Smooth muscle cell (in vitro differentiated cells): ENCODE measurements around the gene GFRAL. TPM values are rescaled to one million over a fixed set of nuclear protein-coding genes. Genes with fewer than 3 reads are reported as not detected.

Experiments
- DNase-seq: peaks from one replicate; lab custom pipeline; 2025; ENCODE audit not compliant: unreplicated experiment; lab: John Stamatoyannopoulos, UW
- H2AFZ ChIP-seq: fragments of 200-600 bp; sonication (generic); 2 replicates; pipeline ENCODE4 v1.6.0; 2016; ENCODE audit warnings: antibody characterized with exemption, low read depth, mild to moderate bottlenecking
- H3F3A ChIP-seq: fragments of 200-600 bp; sonication (generic); 2 replicates; pipeline ENCODE4 v1.6.0; 2017; ENCODE audit warnings: antibody characterized with exemption, low read depth
- H3K27ac ChIP-seq: fragments of 200-600 bp; sonication (generic); 2 replicates; pipeline ENCODE4 v1.5.1; 2016; ENCODE audit warnings: low read depth, mild to moderate bottlenecking
- H3K27me3 ChIP-seq: fragments of 200-600 bp; sonication (generic); 2 replicates; pipeline ENCODE4 v1.6.1; 2016; ENCODE audit warnings: low read depth, mild to moderate bottlenecking
- H3K36me3 ChIP-seq: fragments of 200-600 bp; sonication (generic); 2 replicates; pipeline ENCODE4 v1.5.1; 2016; ENCODE audit warnings: low read depth
- H3K4me1 ChIP-seq: fragments of 200-600 bp; sonication (generic); 2 replicates; pipeline ENCODE4 v1.5.1; 2016; ENCODE audit warnings: low read depth
- H3K4me2 ChIP-seq: fragments of 200-600 bp; sonication (generic); 2 replicates; pipeline ENCODE4 v1.6.0; 2016; ENCODE audit warnings: mild to moderate bottlenecking
- H3K4me3 ChIP-seq: fragments of 200-600 bp; sonication (generic); 2 replicates; pipeline ENCODE4 v1.5.1; 2016; ENCODE audit warnings: mild to moderate bottlenecking
- H3K79me2 ChIP-seq: fragments of 200-600 bp; sonication (generic); 2 replicates; pipeline ENCODE4 v1.6.0; 2016; ENCODE audit warnings: low read depth, mild to moderate bottlenecking
- H3K9ac ChIP-seq: fragments of 200-600 bp; sonication (generic); 2 replicates; pipeline ENCODE4 v1.6.0; 2016; ENCODE audit warnings: low read depth
- H3K9me3 ChIP-seq: fragments of 200-600 bp; sonication (generic); replicated peaks from 2 replicates; pipeline ENCODE4 v1.5.1; 2016; ENCODE audit warnings: low read depth
- H4K20me1 ChIP-seq: fragments of 200-600 bp; sonication (generic); 2 replicates; pipeline ENCODE4 v1.6.0; 2016; ENCODE audit warnings: low read depth
- WGBS: methylation state at CpG from one replicate; pipeline ENCODE4 v1.1.7; 2016; ENCODE audit warnings: low lambda C conversion rate; 5-methylcytosine and 5-hydroxymethylcytosine counted together
- polyA plus RNA-seq: library from polyadenylated mRNA; unstranded; fragments of >200 nt; fragmentation: Nextera tagmentation; extraction: Ambion mirVana; gene quantifications from 2 replicates; pipeline ENCODE4 v1.2.1, GENCODE V29; 2016
- total RNA-seq: library from RNA; depleted of rRNA; stranded (reverse); fragments of >200 nt; gene quantifications from 2 replicates; pipeline ENCODE4 v1.2.3, GENCODE V29; 2014
- TF ChIP-seq, protein P1 (sequence below): fragments of 200-600 bp; sonication (generic); IDR thresholded peaks from 2 replicates; pipeline ENCODE4 v1.5.1; 2017; ENCODE audit warnings: borderline replicate concordance, mild to moderate bottlenecking, antibody characterized with exemption; ENCODE audit not compliant: insufficient read depth, poor library complexity, severe bottlenecking

Gene GFRAL
- total and polyA plus RNA-seq, 2 experiments from 2014 or later, result not detected

DNA sequence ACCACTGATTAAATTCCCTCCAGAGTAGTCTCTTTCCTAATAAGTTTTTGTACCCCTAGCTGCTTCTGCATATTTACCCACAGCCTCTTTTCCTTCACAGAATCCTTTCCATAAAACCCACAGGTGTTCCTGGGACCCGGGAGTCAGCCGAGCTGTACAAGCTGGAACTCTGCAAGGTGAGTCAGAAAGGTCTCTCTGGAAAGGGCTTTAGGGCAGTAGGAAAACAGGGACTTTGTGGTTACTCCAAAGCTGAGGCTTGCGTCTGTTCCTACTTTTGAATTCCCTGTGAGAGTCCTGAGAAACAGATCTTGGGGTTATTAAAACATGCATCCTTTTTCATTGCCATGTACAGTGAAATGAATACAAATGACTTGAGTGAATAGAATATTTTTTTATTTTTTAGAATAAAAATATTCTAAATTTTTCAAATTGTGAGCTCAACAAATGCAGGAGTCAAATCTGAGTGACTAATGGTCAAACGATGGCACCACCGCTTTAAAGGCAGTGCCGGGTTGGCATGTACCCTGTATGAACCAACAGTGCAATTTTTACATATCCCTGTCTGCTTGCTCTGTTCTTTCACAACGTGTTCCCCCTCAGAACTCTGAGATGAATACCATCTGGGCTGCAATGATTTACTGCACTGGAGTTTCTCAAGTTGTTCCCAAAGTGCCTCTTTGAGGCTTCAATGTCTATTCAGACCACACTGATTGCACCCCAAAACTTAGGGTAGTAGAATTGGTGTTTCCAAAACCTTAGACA lies 78.4 kb downstream of the GFRAL start:
- Histone ChIP-seq H3K27ac (no peak overlapping the region), H3K36me3 (no peaks in the 10 kb centered on the region), H3K4me3 (no peak overlapping the region), H4K20me1 (no peaks in the 10 kb centered on the region), H3K9ac (no peak overlapping the region), H2AFZ (no peak overlapping the region), H3F3A (no peaks in the 10 kb centered on the region), H3K27me3 (no peaks in the 10 kb centered on the region), H3K9me3 (no peaks in the 10 kb centered on the region), H3K4me2 (no peak overlapping the region), H3K79me2 (no peaks in the 10 kb centered on the region), H3K4me1 (peaks cover 3% of the 10 kb centered on the region)
- 75% methylated on average over 7 of the region's 7 CpGs for WGBS
- no peak for DNase-seq
- TF ChIP-seq, protein P1, sequence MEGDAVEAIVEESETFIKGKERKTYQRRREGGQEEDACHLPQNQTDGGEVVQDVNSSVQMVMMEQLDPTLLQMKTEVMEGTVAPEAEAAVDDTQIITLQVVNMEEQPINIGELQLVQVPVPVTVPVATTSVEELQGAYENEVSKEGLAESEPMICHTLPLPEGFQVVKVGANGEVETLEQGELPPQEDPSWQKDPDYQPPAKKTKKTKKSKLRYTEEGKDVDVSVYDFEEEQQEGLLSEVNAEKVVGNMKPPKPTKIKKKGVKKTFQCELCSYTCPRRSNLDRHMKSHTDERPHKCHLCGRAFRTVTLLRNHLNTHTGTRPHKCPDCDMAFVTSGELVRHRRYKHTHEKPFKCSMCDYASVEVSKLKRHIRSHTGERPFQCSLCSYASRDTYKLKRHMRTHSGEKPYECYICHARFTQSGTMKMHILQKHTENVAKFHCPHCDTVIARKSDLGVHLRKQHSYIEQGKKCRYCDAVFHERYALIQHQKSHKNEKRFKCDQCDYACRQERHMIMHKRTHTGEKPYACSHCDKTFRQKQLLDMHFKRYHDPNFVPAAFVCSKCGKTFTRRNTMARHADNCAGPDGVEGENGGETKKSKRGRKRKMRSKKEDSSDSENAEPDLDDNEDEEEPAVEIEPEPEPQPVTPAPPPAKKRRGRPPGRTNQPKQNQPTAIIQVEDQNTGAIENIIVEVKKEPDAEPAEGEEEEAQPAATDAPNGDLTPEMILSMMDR, result no peak

DNA sequence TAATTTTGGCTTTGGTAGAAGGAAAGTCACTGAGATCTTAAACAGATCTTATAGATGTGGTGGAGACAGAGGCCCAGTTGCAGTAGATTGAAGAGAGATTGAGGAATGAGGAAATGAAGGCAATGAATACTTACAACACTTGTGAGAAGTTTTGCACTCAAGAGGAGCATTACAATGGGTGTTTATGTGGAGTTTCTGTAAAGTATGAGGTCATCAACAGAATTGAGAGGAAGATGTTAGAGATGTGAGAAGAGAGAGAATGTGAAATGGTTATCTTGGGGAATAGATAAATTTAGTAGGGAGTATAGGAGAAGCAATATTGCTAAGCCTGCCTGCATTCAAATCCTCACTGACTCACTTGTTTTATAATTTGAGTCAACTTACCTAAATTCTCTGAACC lies 83.4 kb downstream of the GFRAL start:
- Histone ChIP-seq H3K27me3 (no peaks in the 10 kb centered on the region), H3K4me3 (no peak overlapping the region), H3K9ac (no peak overlapping the region), H3K36me3 (no peaks in the 10 kb centered on the region), H3K27ac (no peak overlapping the region), H3K9me3 (no peaks in the 10 kb centered on the region), H4K20me1 (no peaks in the 10 kb centered on the region), H2AFZ (no peak overlapping the region), H3K4me2 (no peak overlapping the region), H3K79me2 (no peaks in the 10 kb centered on the region), H3K4me1 (no peaks in the 10 kb centered on the region), H3F3A (no peaks in the 10 kb centered on the region)
- TF ChIP-seq, protein P1, result no peak
- DNase-seq, result no peak

DNA sequence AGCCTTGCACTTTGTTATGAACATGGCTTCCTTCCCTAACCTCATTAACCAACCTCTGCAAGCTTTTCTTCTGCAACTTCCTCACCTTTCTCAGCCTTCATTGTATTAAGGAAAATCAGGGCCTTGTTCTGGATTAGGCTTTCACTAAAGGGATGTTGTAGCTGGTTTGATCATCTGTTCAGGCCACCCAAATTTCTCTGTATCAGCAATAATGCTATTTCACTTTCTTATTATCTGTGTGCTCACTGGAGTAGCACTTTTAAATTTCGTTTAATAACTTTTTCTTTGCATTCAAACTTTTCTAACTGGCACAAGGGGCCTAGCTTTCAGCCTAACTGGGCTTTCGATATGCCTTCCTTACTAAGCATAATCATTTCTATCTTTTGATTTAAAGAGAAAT lies 96.7 kb downstream of the GFRAL start:
- no peak overlapping the region for H3K27ac ChIP-seq
- 60% methylated on average over 2 of the region's 2 CpGs for WGBS

More for the DNA sequence above, 96.7 kb downstream of the GFRAL start:
- DNase-seq, result no peak
- no peak overlapping the region for H3K4me3 ChIP-seq
- no peak overlapping the region for H3K4me2 ChIP-seq
- no peaks in the 10 kb centered on the region for H4K20me1 ChIP-seq
- TF ChIP-seq, protein P1, result no peak
- H3K9ac ChIP-seq, result no peak overlapping the region
- H3K79me2 ChIP-seq, result no peaks in the 10 kb centered on the region
- H3K9me3 ChIP-seq, result no peaks in the 10 kb centered on the region
- H3K36me3 ChIP-seq, result no peaks in the 10 kb centered on the region
- H2AFZ ChIP-seq, result no peak overlapping the region
- H3F3A ChIP-seq, result no peaks in the 10 kb centered on the region
- no peaks in the 10 kb centered on the region for H3K27me3 ChIP-seq
- H3K4me1 ChIP-seq, result no peaks in the 10 kb centered on the region
